Stomach smooth muscle (tissue), 2 donors: ENCODE data around the gene SLC52A1.
A peak's percentile ranks its signal among the peaks of the same experiment; 100 is the strongest.

Experiments used
- H3K27ac ChIP-seq: one replicate; pipeline ENCODE4 v1.7.0; 2013; ENCODE audit warnings: mild to moderate bottlenecking, low read length, inconsistent platforms
- H3K27me3 ChIP-seq, 2 donors: one replicate each; pipeline ENCODE4 v1.7.0; 2013; ENCODE audit warnings: low read length in 2 of 2; ENCODE audit not compliant: insufficient read depth in 2 of 2, control insufficient read depth in 1 of 2
- H3K36me3 ChIP-seq, 2 donors: one replicate each; pipeline ENCODE4 v1.7.0; 2013; ENCODE audit warnings: low read length in 2 of 2; ENCODE audit not compliant: control insufficient read depth in 2 of 2, insufficient read depth in 2 of 2
- H3K4me1 ChIP-seq: one replicate; pipeline ENCODE4 v1.7.0; 2013; ENCODE audit warnings: low read length; ENCODE audit not compliant: control insufficient read depth, insufficient read depth
- H3K4me3 ChIP-seq, 2 donors: one replicate each; pipeline ENCODE4 v1.7.0; 2013; ENCODE audit warnings: low read length in 2 of 2
- H3K9ac ChIP-seq, 2 donors: one replicate each; pipeline ENCODE4 v1.7.0; 2013; ENCODE audit warnings: low read length in 2 of 2, mild to moderate bottlenecking in 1 of 2
- H3K9me3 ChIP-seq, 2 donors: one replicate each; pipeline ENCODE4 v1.7.0; 2013; ENCODE audit warnings: low read length in 2 of 2; ENCODE audit not compliant: control insufficient read depth in 2 of 2
- donor health status: healthy.
- donor health status: Pancreatic carcinoma.

SLC52A1 gene

GRCh38 chr17:4986951-4987766 lies 48.1 kb downstream of the SLC52A1 start, which contains the start of gene CAMTA2:
TSS of gene CAMTA2 (minus strand) at chr17:4987675. CDS start at chr17:4986222, 1,453 bp downstream.
- Histone ChIP-seq H3K27ac (peak within 1 kb of the TSS; percentile 93), H3K9ac (peak within 1 kb of the TSS; percentile 90 to 91), H3K4me1 (peaks cover 32% of the 10 kb centered on the region), H3K27me3 (no peaks in the 10 kb centered on the region), H3K36me3 (peaks cover 12 to 13% of the 10 kb centered on the region in 2 donors), H3K9me3 (no peaks in the 10 kb centered on the region), H3K4me3 (peak within 1 kb of the TSS; percentile 88 to 90)

DNA sequence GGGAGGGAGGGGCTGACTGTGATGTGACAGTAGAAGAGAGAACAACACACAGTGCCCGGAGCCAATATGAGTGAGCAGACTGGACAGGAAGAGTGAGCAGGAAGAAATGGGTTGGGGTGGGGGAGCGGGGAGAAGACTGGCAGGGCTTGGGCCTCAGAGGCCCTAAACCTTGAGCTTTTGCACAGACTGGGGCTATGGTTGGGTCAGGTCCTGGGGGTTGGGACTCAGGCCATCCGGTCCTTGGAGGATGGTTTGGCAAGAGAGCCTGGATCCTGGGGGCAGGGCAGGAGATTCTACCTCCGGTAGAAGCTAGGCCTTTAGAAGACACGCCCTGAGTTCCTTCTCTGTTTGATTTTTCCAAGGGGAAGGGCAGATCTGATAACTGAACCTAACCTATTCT lies 48.8 kb downstream of the SLC52A1 start:
- H3K4me3 ChIP-seq: peak overlapping the region; percentile 88 to 90
- peaks cover 32% of the 10 kb centered on the region for H3K4me1 ChIP-seq
- H3K9ac ChIP-seq: peak overlapping the region; percentile 90 to 91
- H3K27me3 ChIP-seq: no peaks in the 10 kb centered on the region
- H3K9me3 ChIP-seq: no peaks in the 10 kb centered on the region
- H3K36me3 ChIP-seq: peaks cover 17 to 18% of the 10 kb centered on the region in 2 donors
- H3K27ac ChIP-seq: peak overlapping the region; percentile 93
